Endothelial cell of umbilical vein (primary cell): Measurements from ENCODE around the gene TRNT1. TPM values are rescaled to one million over a fixed set of nuclear protein-coding genes. Genes with fewer than 3 reads are reported as not detected.

Experiments used
- BruUV-seq: library from RNA; stranded (reverse); fragments of 400-500 nt; replicated peaks from 2 replicates; lab custom pipeline; 2021; lab: Mats Ljungman, UMichigan
- CTCF ChIA-PET: fragments of 300-600, 350-600 bp; sonication (Branson Sonifier 250); formaldehyde crosslinking; loops from one replicate; lab custom pipeline; 2021; ENCODE audit warnings: antibody characterized with exemption, inconsistent platforms; lab: Charles Lee
- POLR2A ChIA-PET: fragments of 300-600, 350-600 bp; sonication (Branson Sonifier 250); formaldehyde crosslinking; loops from one replicate; lab custom pipeline; 2021; ENCODE audit warnings: antibody characterized with exemption, inconsistent platforms; lab: Charles Lee
- DNase-seq: peaks from one replicate; pipeline ENCODE4 v3.0.0-alpha.2; 2011; ENCODE audit warnings: low read depth, low spot score
- FAIRE-seq: peaks from 2 replicates; lab custom pipeline; 2011; peaks lifted over from hg19 to GRCh38; lab: Jason Lieb, UNC
- H2AFZ ChIP-seq: 2 replicates; pipeline ENCODE4 v1.6.0; 2012; ENCODE audit warnings: low read depth, low read length, control low read depth, inconsistent platforms
- H3K27ac ChIP-seq: 2 replicates; pipeline ENCODE4 v1.5.1; 2011; ENCODE audit warnings: low read depth, mild to moderate bottlenecking, control low read depth, low read length, moderate library complexity; ENCODE audit not compliant: insufficient read depth
- H3K27me3 ChIP-seq, 2 experiments: 2 replicates each; pipeline versions ENCODE4 v1.6.0 to v1.6.1; 2011; ENCODE audit warnings: low read length in 2 of 2, mixed read lengths in 1 of 2; ENCODE audit not compliant: control insufficient read depth in 2 of 2, insufficient read depth in 2 of 2
- H3K36me3 ChIP-seq, 2 experiments: 2 replicates in 1 of 2; 3 replicates in 1 of 2; pipeline ENCODE4 v1.5.1; 2011; ENCODE audit warnings: low read length in 2 of 2, mild to moderate bottlenecking in 1 of 2, moderate library complexity in 1 of 2; ENCODE audit not compliant: control insufficient read depth in 2 of 2, insufficient read depth in 2 of 2; ENCODE audit errors: extremely low read depth in 1 of 2
- H3K4me1 ChIP-seq: 3 replicates; pipeline ENCODE4 v1.5.1; 2011; ENCODE audit warnings: mild to moderate bottlenecking, low read length; ENCODE audit not compliant: control insufficient read depth, insufficient read depth; ENCODE audit errors: extremely low read depth
- H3K4me2 ChIP-seq: 2 replicates; pipeline ENCODE4 v1.6.1; 2011; ENCODE audit warnings: low read length, control low read depth, mixed read lengths; ENCODE audit not compliant: insufficient read depth
- H3K4me3 ChIP-seq, 3 experiments: fragments of 200-600 bp in 1 of 3; sonication (generic), shearing (Covaris generic) in 1 of 3; replicated peaks in 1 of 3; 2 replicates each; pipeline ENCODE4 v1.5.1; 2011 to 2016; ENCODE audit warnings: control low read depth in 3 of 3, low read length in 3 of 3, mild to moderate bottlenecking in 2 of 3, inconsistent platforms in 1 of 3, low read depth in 1 of 3, moderate library complexity in 1 of 3; ENCODE audit not compliant: insufficient read depth in 1 of 3
- H3K79me2 ChIP-seq: 2 replicates; pipeline ENCODE4 v1.6.0; 2012; ENCODE audit warnings: low read length, inconsistent platforms; ENCODE audit not compliant: control insufficient read depth, insufficient read depth
- H3K9ac ChIP-seq: replicated peaks from 2 replicates; pipeline ENCODE3; 2011; ENCODE audit warnings: low read length, control low read depth; ENCODE audit not compliant: insufficient read depth; ENCODE audit errors: extremely low read depth
- H3K9me1 ChIP-seq: replicated peaks from 3 replicates; pipeline ENCODE4 v1.6.0; 2011; ENCODE audit warnings: mild to moderate bottlenecking, low read length; ENCODE audit not compliant: control insufficient read depth, insufficient read depth; ENCODE audit errors: extremely low read depth
- H3K9me3 ChIP-seq: replicated peaks from 2 replicates; pipeline ENCODE4 v1.5.1; 2012; ENCODE audit warnings: low read length, inconsistent platforms; ENCODE audit not compliant: control insufficient read depth, insufficient read depth
- H4K20me1 ChIP-seq: replicated peaks from 2 replicates; pipeline ENCODE3; 2011; ENCODE audit warnings: mild to moderate bottlenecking, low read length; ENCODE audit not compliant: control insufficient read depth, insufficient read depth; ENCODE audit errors: extremely low read depth
- EZH2 ChIP-seq: IDR thresholded peaks from 2 replicates; pipeline ENCODE4 v1.6.1; 2012; ENCODE audit warnings: borderline replicate concordance, low read depth, mild to moderate bottlenecking, moderate library complexity, low read length, inconsistent platforms; ENCODE audit not compliant: severe bottlenecking
- FOS ChIP-seq: IDR thresholded peaks from 2 replicates; pipeline ENCODE4 v1.6.1; 2011; ENCODE audit warnings: mild to moderate bottlenecking, low read length, moderate library complexity, borderline replicate concordance; ENCODE audit not compliant: insufficient read depth
- GATA2 ChIP-seq: IDR thresholded peaks from 2 replicates; pipeline ENCODE4 v1.7.0; 2011; ENCODE audit warnings: low read depth, mild to moderate bottlenecking, moderate library complexity, mixed read lengths, low read length; ENCODE audit not compliant: insufficient read length, insufficient read depth
- JUN ChIP-seq: IDR thresholded peaks from 2 replicates; pipeline ENCODE4 v1.6.1; 2011; ENCODE audit warnings: borderline replicate concordance, low read depth; ENCODE audit not compliant: insufficient read length, insufficient read depth
- MYC ChIP-seq: IDR thresholded peaks from one replicate; pipeline ENCODE4 v1.6.1; 2011; ENCODE audit warnings: mild to moderate bottlenecking, low read depth, low read length
- dilution Hi-C: fragments of 300-500 bp; cut with MboI; formaldehyde crosslinking; loops from one replicate; pipeline ENCODE4 v1.15.0; 2019; ENCODE audit warnings: low sequenced_read_pairs; ENCODE audit not compliant: extremely low pct_ligation_motif_present
- intact Hi-C: fragments of 100-400 bp; cut with micrococcal nuclease; formaldehyde crosslinking; loops from one replicate; pipeline ENCODE4 v1.10.0; 2022
- polyA plus RNA-seq, 4 experiments: library from polyadenylated mRNA; depleted of rRNA in 3 of 4; stranded (reverse) in 3 of 4; unstranded in 1 of 4; fragments of >200 nt; gene quantifications; 2 replicates each; pipeline versions ENCODE4 v1.2.1 to v1.2.3, GENCODE V29; 2011 to 2012; ENCODE audit warnings: missing spikeins in 1 of 4
- total RNA-seq: library from RNA; stranded (reverse); gene quantifications from 2 replicates; pipeline ENCODE4 v1.2.3, GENCODE V29; 2021
- TF ChIP-seq, protein P1 (sequence below), 2 donors: IDR thresholded peaks; 1 replicate in 1 of 2; 2 replicates in 1 of 2; pipeline ENCODE4 v1.5.1; 2011; ENCODE audit warnings: low read length in 2 of 2, mild to moderate bottlenecking in 2 of 2, moderate library complexity in 2 of 2, control low read depth in 1 of 2, inconsistent platforms in 1 of 2, low read depth in 1 of 2; ENCODE audit not compliant: insufficient read depth in 1 of 2; ENCODE audit errors: extremely low read depth in 1 of 2
- TF ChIP-seq, protein P2 (sequence below): IDR thresholded peaks from 2 replicates; pipeline ENCODE4 v1.6.1; 2011; ENCODE audit not compliant: insufficient read depth, insufficient read length

TRNT1 gene
- total and polyA plus RNA-seq, 2 donors (not counting 3 experiments of a cell fraction or from before 2014, with no cell fraction given) = 4.6 to 21.3 TPM

- CTCF ChIA-PET = no interaction called here
- FAIRE-seq = no peak
- dilution Hi-C loops = no loop called here
Measured at GRCh38 chr3:3194861-3195260, 68.1 kb downstream of the TRNT1 start.

DNA sequence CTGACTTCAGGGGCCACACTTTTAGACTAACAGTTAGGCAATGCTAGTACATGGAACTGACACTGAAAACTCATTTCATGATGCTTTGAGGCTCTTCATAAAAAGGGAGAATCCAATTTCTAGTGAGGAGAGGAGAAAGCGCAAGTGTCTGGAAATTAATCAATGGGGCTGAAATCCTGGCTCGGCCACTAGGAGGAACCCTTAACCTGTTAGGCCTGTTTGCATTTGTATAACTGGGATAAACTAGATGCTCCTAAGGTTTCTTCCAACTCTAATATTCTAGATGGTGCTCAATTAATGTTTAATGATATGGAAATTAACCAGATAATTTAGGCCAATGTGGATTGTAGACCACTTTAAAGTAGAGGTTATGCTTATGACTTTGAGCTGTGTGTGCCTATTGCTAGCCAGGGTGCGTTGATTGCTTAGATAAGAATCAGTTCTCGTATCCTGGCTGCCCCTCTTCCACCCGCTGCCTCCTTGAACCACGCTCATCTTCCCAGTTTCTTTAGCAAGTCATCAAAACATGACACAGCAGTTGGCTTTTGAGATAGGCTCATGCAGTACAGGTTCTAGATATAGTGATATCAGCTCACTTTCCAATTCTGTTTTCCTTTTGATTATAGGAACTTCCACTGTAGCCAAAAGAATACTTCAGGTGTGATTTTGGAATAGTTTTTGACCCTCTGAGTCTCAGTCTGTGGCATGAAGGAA, 69.6 kb downstream of the TRNT1 start:
- DNase-seq = no peak
- dilution Hi-C loops (no loop called here), intact Hi-C loops (loop anchor here (1.0 kb wide), 1 partner anchor 1094 kb away; no protein-coding TSS in a partner anchor)
- Histone ChIP-seq H3K9ac (no peak overlapping the region), H3K27me3 (peaks cover 0 to 3% of the 10 kb centered on the region in 2 experiments), H3K9me3 (no peaks in the 10 kb centered on the region), H2AFZ (no peak overlapping the region), H3K79me2 (no peaks in the 10 kb centered on the region), H4K20me1 (no peaks in the 10 kb centered on the region), H3K4me1 (no peaks in the 10 kb centered on the region), H3K4me2 (no peak overlapping the region), H3K9me1 (no peaks in the 10 kb centered on the region), H3K27ac (no peak overlapping the region), H3K36me3 (no peaks in the 10 kb centered on the region), H3K4me3 (no peak overlapping the region)
- CTCF ChIA-PET = interaction anchor here (0.8 to 2.0 kb wide), 4 partner anchors 23 to 1094 kb away, joined by 3 to 13 read pairs (median 4); no protein-coding TSS in a partner anchor
- no TSS peak for BruUV-seq
- TF ChIP-seq, protein P1, sequence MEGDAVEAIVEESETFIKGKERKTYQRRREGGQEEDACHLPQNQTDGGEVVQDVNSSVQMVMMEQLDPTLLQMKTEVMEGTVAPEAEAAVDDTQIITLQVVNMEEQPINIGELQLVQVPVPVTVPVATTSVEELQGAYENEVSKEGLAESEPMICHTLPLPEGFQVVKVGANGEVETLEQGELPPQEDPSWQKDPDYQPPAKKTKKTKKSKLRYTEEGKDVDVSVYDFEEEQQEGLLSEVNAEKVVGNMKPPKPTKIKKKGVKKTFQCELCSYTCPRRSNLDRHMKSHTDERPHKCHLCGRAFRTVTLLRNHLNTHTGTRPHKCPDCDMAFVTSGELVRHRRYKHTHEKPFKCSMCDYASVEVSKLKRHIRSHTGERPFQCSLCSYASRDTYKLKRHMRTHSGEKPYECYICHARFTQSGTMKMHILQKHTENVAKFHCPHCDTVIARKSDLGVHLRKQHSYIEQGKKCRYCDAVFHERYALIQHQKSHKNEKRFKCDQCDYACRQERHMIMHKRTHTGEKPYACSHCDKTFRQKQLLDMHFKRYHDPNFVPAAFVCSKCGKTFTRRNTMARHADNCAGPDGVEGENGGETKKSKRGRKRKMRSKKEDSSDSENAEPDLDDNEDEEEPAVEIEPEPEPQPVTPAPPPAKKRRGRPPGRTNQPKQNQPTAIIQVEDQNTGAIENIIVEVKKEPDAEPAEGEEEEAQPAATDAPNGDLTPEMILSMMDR (IDR thresholded peaks at IDR 0.05; ENCODE audit: extremely low read depth in 1 of 2, insufficient read depth in 1 of 2, low read depth in 1 of 2, low read length in 2 of 2) = peak; percentile 13 to 31
- no peak for TF ChIP-seq MYC
- POLR2A ChIA-PET = no interaction called here
- FAIRE-seq = peak; percentile 4

More at GRCh38 chr3:3194861-3195260, 68.1 kb downstream of the TRNT1 start:
- POLR2A ChIA-PET = no interaction called here
- Histone ChIP-seq H4K20me1 (no peaks in the 10 kb centered on the region), H3K27me3 (peaks cover 0 to 3% of the 10 kb centered on the region in 2 experiments), H3K79me2 (no peaks in the 10 kb centered on the region), H3K4me2 (no peak overlapping the region), H3K27ac (no peak overlapping the region), H3K9me3 (no peaks in the 10 kb centered on the region), H2AFZ (no peak overlapping the region), H3K4me1 (no peaks in the 10 kb centered on the region), H3K4me3 (no peak overlapping the region), H3K9me1 (no peaks in the 10 kb centered on the region), H3K9ac (no peak overlapping the region), H3K36me3 (no peaks in the 10 kb centered on the region)
- no peak for DNase-seq
- TF ChIP-seq GATA2 = no peak
- TF ChIP-seq, protein P2, sequence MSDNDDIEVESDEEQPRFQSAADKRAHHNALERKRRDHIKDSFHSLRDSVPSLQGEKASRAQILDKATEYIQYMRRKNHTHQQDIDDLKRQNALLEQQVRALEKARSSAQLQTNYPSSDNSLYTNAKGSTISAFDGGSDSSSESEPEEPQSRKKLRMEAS = no peak
- TF ChIP-seq EZH2 = no peak
- no peak for TF ChIP-seq JUN
- no peak for TF ChIP-seq FOS
- BruUV-seq = no TSS peak
- intact Hi-C loops = no loop called here
